ENCODE measurements around the gene PGBD4.

GRCh38 chr15:34107315-34107714, 5.4 kb downstream of the PGBD4 start:
- no peak for TF ChIP-seq CTCF (conservative IDR thresholded peaks at IDR 0.05 in 1 of 2, IDR thresholded peaks at IDR 0.05 in 1 of 2; ENCODE audit: extremely low read depth in 1 of 2, insufficient read depth in 1 of 2, low read depth in 1 of 2, low read length in 2 of 2)
- no peak for TF ChIP-seq EZH2 (IDR thresholded peaks at IDR 0.05; ENCODE audit: borderline replicate concordance, low read length)
